ENCODE measurements around the gene CFDP1.

CFDP1 gene

GRCh38 chr16:75309156-75309555 is 124.1 kb downstream of the CFDP1 start:
- no peak for TF ChIP-seq MYC (IDR thresholded peaks at IDR 0.05; ENCODE audit: low read depth, low read length)
- TF ChIP-seq CTCF (IDR thresholded peaks at IDR 0.05; ENCODE audit: low read depth, low read length), result no peak
- TF ChIP-seq MAX (IDR thresholded peaks at IDR 0.05; ENCODE audit: low read depth, low read length), result no peak
- TF ChIP-seq POLR2A (IDR thresholded peaks at IDR 0.05; ENCODE audit: extremely low read depth, insufficient read length), result no peak
- DNase-seq (ENCODE audit: low read depth), result no peak

GRCh38 chr16:75308011-75308410 is 125.3 kb downstream of the CFDP1 start:
- no peak overlapping the region for H3K4me3 ChIP-seq (ENCODE audit: low read depth, low read length)
- DNase-seq (ENCODE audit: low read depth), result no peak
- TF ChIP-seq MYC (IDR thresholded peaks at IDR 0.05; ENCODE audit: low read depth, low read length) (no peak), CTCF (IDR thresholded peaks at IDR 0.05; ENCODE audit: low read depth, low read length) (no peak), MAX (IDR thresholded peaks at IDR 0.05; ENCODE audit: low read depth, low read length) (no peak), POLR2A (IDR thresholded peaks at IDR 0.05; ENCODE audit: extremely low read depth, insufficient read length) (no peak)

More at GRCh38 chr16:75309156-75309555, 124.1 kb downstream of the CFDP1 start:
- H3K4me3 ChIP-seq (ENCODE audit: low read depth, low read length), result no peak overlapping the region

- TF ChIP-seq MAX (IDR thresholded peaks at IDR 0.05; ENCODE audit: low read depth, low read length) (no peak), CTCF (IDR thresholded peaks at IDR 0.05; ENCODE audit: low read depth, low read length) (no peak), MYC (IDR thresholded peaks at IDR 0.05; ENCODE audit: low read depth, low read length) (no peak), POLR2A (IDR thresholded peaks at IDR 0.05; ENCODE audit: extremely low read depth, insufficient read length) (no peak)
- no peak overlapping the region for H3K4me3 ChIP-seq (ENCODE audit: low read depth, low read length)
Observed at GRCh38 chr16:75307506-75307905, 125.8 kb downstream of the CFDP1 start.

GRCh38 chr16:75306099-75306762 is 127.1 kb downstream of the CFDP1 start:
- no peak for TF ChIP-seq CTCF (IDR thresholded peaks at IDR 0.05; ENCODE audit: low read depth, low read length)
- no peak for TF ChIP-seq MAX (IDR thresholded peaks at IDR 0.05; ENCODE audit: low read depth, low read length)
- TF ChIP-seq MYC (IDR thresholded peaks at IDR 0.05; ENCODE audit: low read depth, low read length), result no peak
- no peak for TF ChIP-seq POLR2A (IDR thresholded peaks at IDR 0.05; ENCODE audit: extremely low read depth, insufficient read length)
- H3K4me3 ChIP-seq (ENCODE audit: low read depth, low read length), result no peak overlapping the region
- DNase-seq (ENCODE audit: low read depth), result no peak

More at GRCh38 chr16:75307506-75307905, 125.8 kb downstream of the CFDP1 start:
- DNase-seq (ENCODE audit: low read depth), result no peak

GRCh38 chr16:75305364-75306098 is 127.8 kb downstream of the CFDP1 start:
- H3K4me3 ChIP-seq (ENCODE audit: low read depth, low read length), result no peak overlapping the region
- TF ChIP-seq MAX (IDR thresholded peaks at IDR 0.05; ENCODE audit: low read depth, low read length) (peak; percentile 53; the same call in 1 of the 2 replicates), CTCF (IDR thresholded peaks at IDR 0.05; ENCODE audit: low read depth, low read length) (no peak)
- DNase-seq (ENCODE audit: low read depth), result peak; percentile 94
